K562 (cell line): Measurements from ENCODE around the gene EPHA10. TPM values are rescaled to one million over a fixed set of nuclear protein-coding genes. Genes with fewer than 3 reads are reported as not detected.
A peak's percentile ranks its signal among the peaks of the same experiment; 100 is the strongest.

ENCODE experiments used
- BMI1 ChIP-seq: fragments of 150-350 bp; IDR thresholded peaks from 2 replicates; pipeline ENCODE4 v1.6.1; 2014; ENCODE audit warnings: low read length
- CTCF ChIP-seq, 3 experiments: IDR thresholded peaks in 2 of 3; conservative IDR thresholded peaks in 1 of 3; 2 replicates each; pipeline ENCODE4 v1.5.1; 2011 to 2012; ENCODE audit warnings: low read length in 3 of 3, mild to moderate bottlenecking in 3 of 3, control low read depth in 2 of 3, improper control_type of control experiment in 1 of 3, inconsistent platforms in 1 of 3, low read depth in 1 of 3, mixed read lengths in 1 of 3, moderate library complexity in 1 of 3; ENCODE audit not compliant: insufficient read depth in 2 of 3
- CXXC5 ChIP-seq: fragments of 250-450 bp; sonication (Bioruptor Pico); IDR thresholded peaks from 2 replicates; pipeline ENCODE4 v1.8.0; 2022; ENCODE audit warnings: inconsistent platforms, mild to moderate bottlenecking, moderate library complexity
- IRF1 ChIP-seq: sonication (generic); formaldehyde crosslinking; IDR thresholded peaks from 2 replicates; pipeline ENCODE4 v1.8.0; 2022; ENCODE audit warnings: missing genetic modification reagents, mild to moderate bottlenecking, borderline replicate concordance
- JUN ChIP-seq, 2 experiments: sonication (generic) in 1 of 2; formaldehyde crosslinking in 1 of 2; IDR thresholded peaks; 2 replicates each; pipeline versions ENCODE4 v1.6.1 to v1.8.0; 2012 to 2022; ENCODE audit warnings: borderline replicate concordance in 2 of 2, mild to moderate bottlenecking in 2 of 2, improper control_type of control experiment in 1 of 2, low read depth in 1 of 2, low read length in 1 of 2, missing genetic modification reagents in 1 of 2
- LCOR ChIP-seq: sonication (generic); formaldehyde crosslinking; IDR thresholded peaks from 2 replicates; pipeline ENCODE4 v1.8.0; 2022; ENCODE audit warnings: mild to moderate bottlenecking, missing genetic modification reagents
- MAFG ChIP-seq: fragments of 450-650 bp; conservative IDR thresholded peaks from 2 replicates; pipeline ENCODE4 v1.6.1; 2016; ENCODE audit warnings: missing genetic modification characterization, missing compliant biosample characterization
- NR2F6 ChIP-seq: fragments of 450-650 bp; formaldehyde crosslinking; IDR thresholded peaks from 2 replicates; pipeline ENCODE4 v1.4.0; 2020; ENCODE audit warnings: mild to moderate bottlenecking
- POLR2A ChIP-seq: fragments of 450-650 bp; conservative IDR thresholded peaks from 2 replicates; pipeline ENCODE4 v1.6.1; 2016
- POU5F1 ChIP-seq: fragments of 150-350 bp; IDR thresholded peaks from 2 replicates; pipeline ENCODE4 v1.6.1; 2014; ENCODE audit warnings: borderline replicate concordance, low read length, low read depth, mild to moderate bottlenecking; ENCODE audit not compliant: partially characterized antibody
- SAFB ChIP-seq: fragments of 200-400 bp; formaldehyde crosslinking; IDR thresholded peaks from 2 replicates; pipeline ENCODE4 v1.6.1; 2017; ENCODE audit warnings: low read depth, low read length, borderline replicate concordance
- SNAPC5 ChIP-seq: fragments of 250-450 bp; sonication (Bioruptor Pico); IDR thresholded peaks from 2 replicates; pipeline ENCODE4 v1.8.0; 2021; ENCODE audit warnings: moderate library complexity, mild to moderate bottlenecking, inconsistent platforms
- SREBF1 ChIP-seq: fragments of 150-350 bp; IDR thresholded peaks from 2 replicates; pipeline ENCODE4 v1.6.1; 2014; ENCODE audit warnings: antibody characterized with exemption, low read depth, low read length, borderline replicate concordance
- SRSF1 ChIP-seq: fragments of 200-400 bp; formaldehyde crosslinking; IDR thresholded peaks from 2 replicates; pipeline ENCODE4 v1.6.1; 2017; ENCODE audit warnings: mild to moderate bottlenecking, low read depth, low read length, moderate library complexity
- TEAD1 ChIP-seq, 2 experiments: fragments of 450-650 bp in 1 of 2; sonication (generic) in 1 of 2; formaldehyde crosslinking; IDR thresholded peaks; 2 replicates each; pipeline versions ENCODE4 v1.4.0 to v1.8.0; 2020 to 2022; ENCODE audit warnings: mild to moderate bottlenecking in 2 of 2, missing genetic modification reagents in 1 of 2
- TEAD2 ChIP-seq: fragments of 450-650 bp; IDR thresholded peaks from 2 replicates; pipeline ENCODE4 v1.6.1; 2016; ENCODE audit warnings: missing genetic modification characterization, control low read depth, missing compliant biosample characterization
- TEAD4 ChIP-seq, 2 experiments: sonication (generic) in 1 of 2; formaldehyde crosslinking in 1 of 2; IDR thresholded peaks; 2 replicates each; pipeline versions ENCODE4 v1.6.1 to v1.8.0; 2012 to 2022; ENCODE audit warnings: borderline replicate concordance in 1 of 2, inconsistent platforms in 1 of 2, low read length in 1 of 2, mild to moderate bottlenecking in 1 of 2, missing genetic modification reagents in 1 of 2
- TGIF2 ChIP-seq: sonication (generic); formaldehyde crosslinking; IDR thresholded peaks from 2 replicates; pipeline ENCODE4 v1.8.1; 2022; ENCODE audit warnings: mild to moderate bottlenecking, missing genetic modification reagents, moderate library complexity
- TOE1 ChIP-seq, 2 experiments: fragments of 450-650 bp in 1 of 2; sonication (generic) in 1 of 2; formaldehyde crosslinking in 1 of 2; IDR thresholded peaks; 2 replicates each; pipeline versions ENCODE4 v1.7.1 to v1.8.0; 2016 to 2022; ENCODE audit warnings: borderline replicate concordance in 2 of 2, mild to moderate bottlenecking in 2 of 2, antibody characterized with exemption in 1 of 2, inconsistent platforms in 1 of 2, low read depth in 1 of 2, missing genetic modification reagents in 1 of 2, moderate library complexity in 1 of 2
- U2AF1 ChIP-seq: fragments of 200-400 bp; formaldehyde crosslinking; optimal IDR thresholded peaks from 2 replicates; pipeline ENCODE3; 2017; ENCODE audit warnings: mild to moderate bottlenecking, low read depth, low read length, moderate library complexity
- ZNF143 ChIP-seq: sonication (generic); formaldehyde crosslinking; IDR thresholded peaks from 2 replicates; pipeline ENCODE4 v1.9.0; 2022; ENCODE audit warnings: mild to moderate bottlenecking, missing genetic modification reagents
- ZNF431 ChIP-seq: sonication (generic); formaldehyde crosslinking; IDR thresholded peaks from 2 replicates; pipeline ENCODE4 v1.8.0; 2022; ENCODE audit warnings: mild to moderate bottlenecking, missing genetic modification reagents
- ZNF584 ChIP-seq: fragments of 200-800 bp; sonication (Bioruptor generic); IDR thresholded peaks from 2 replicates; pipeline ENCODE4 v1.6.1; 2016; ENCODE audit warnings: low read depth, mild to moderate bottlenecking, missing genetic modification characterization, missing compliant biosample characterization
- ZNF740 ChIP-seq, 3 experiments: fragments of 200-800 bp in 1 of 3; sonication (Bioruptor generic) in 1 of 3; sonication (generic) in 1 of 3; formaldehyde crosslinking in 1 of 3; IDR thresholded peaks; 2 replicates each; pipeline versions ENCODE4 v1.6.1 to v1.8.0; 2016 to 2022; ENCODE audit warnings: mild to moderate bottlenecking in 2 of 3, missing compliant biosample characterization in 2 of 3, missing genetic modification characterization in 2 of 3, missing genetic modification reagents in 1 of 3
- polyA plus RNA-seq, 8 experiments: library from polyadenylated mRNA; depleted of rRNA in 4 of 8; stranded (reverse) in 5 of 8; unstranded in 3 of 8; fragments of >200 nt; fragmentation: Nextera tagmentation in 2 of 8; fragmentation: Illumina TruSeq in 1 of 8; extraction: Ambion mirVana in 2 of 8; extraction: Trizol in 1 of 8; gene quantifications; 2 replicates each; pipeline versions ENCODE4 v1.2.1 to v1.2.3, GENCODE V29; 2011 to 2014; ENCODE audit warnings: inconsistent platforms in 1 of 8, missing spikeins in 1 of 8
- total RNA-seq, 7 experiments: library from RNA; depleted of rRNA in 6 of 7; stranded (reverse); fragments of >200 nt in 6 of 7; fragmentation: Illumina TruSeq in 2 of 7; extraction: Trizol in 2 of 7; gene quantifications; 2 replicates each; pipeline versions ENCODE4 v1.2.1 to v1.2.3, GENCODE V29; 2011 to 2021; ENCODE audit warnings: low replicate concordance in 1 of 7

Gene EPHA10
- total and polyA plus RNA-seq, 9 of the 15 experiments (the other 6 are each of a cell fraction or from before 2014, with no cell fraction given), result 0.03 TPM; not detected in 8

GRCh38 chr1:37764414-37764825, 500 bp downstream of the EPHA10 start (continued):
- TF ChIP-seq SRSF1, result no peak
- peak; percentile 91; the same call in 1 of the 2 replicates for TF ChIP-seq SREBF1
- peak; percentile 71 to 99; a peak in 3 of 4 replicates for TF ChIP-seq TEAD1 (CRISPR knock-in tag; IDR thresholded peaks at IDR 0.05)
- peak; percentile 99 for TF ChIP-seq IRF1
- no peak for TF ChIP-seq SNAPC5
- TF ChIP-seq ZNF431, result peak; percentile 92
- TF ChIP-seq TEAD2 (tag), result peak; percentile 55; the same call in 1 of the 2 replicates
- TF ChIP-seq TGIF2 (CRISPR knock-in tag), result peak; percentile 99
- peak; percentile 96 for TF ChIP-seq LCOR (CRISPR knock-in tag)
- TF ChIP-seq MAFG, result no peak
- no peak for TF ChIP-seq U2AF1
- TF ChIP-seq TEAD4 (IDR thresholded peaks at IDR 0.05; ENCODE audit: low read length), result peak; percentile 35; the same call in 1 of the 2 replicates
- peak; percentile 99 for TF ChIP-seq TEAD4 (CRISPR knock-in tag; IDR thresholded peaks at IDR 0.05; ENCODE audit: borderline replicate concordance)
- TF ChIP-seq CTCF (IDR thresholded peaks at IDR 0.05 in 2 of 3, conservative IDR thresholded peaks at IDR 0.05 in 1 of 3; ENCODE audit: insufficient read depth in 2 of 3, low read depth in 1 of 3, low read length in 3 of 3), result no peak
- TF ChIP-seq ZNF740 (CRISPR knock-in tag; IDR thresholded peaks at IDR 0.05), result peak; percentile 84
- no peak for TF ChIP-seq ZNF740 (tag; IDR thresholded peaks at IDR 0.05)
- TF ChIP-seq TOE1 (IDR thresholded peaks at IDR 0.05; ENCODE audit: borderline replicate concordance), result no peak
- peak; percentile 99 for TF ChIP-seq TOE1 (CRISPR knock-in tag; IDR thresholded peaks at IDR 0.05; ENCODE audit: borderline replicate concordance, low read depth)
- peak; percentile 65; the same call in 1 of the 2 replicates for TF ChIP-seq ZNF143 (CRISPR knock-in tag)
- no peak for TF ChIP-seq BMI1
- no peak for TF ChIP-seq JUN (IDR thresholded peaks at IDR 0.05; ENCODE audit: borderline replicate concordance, low read depth, low read length)
- TF ChIP-seq JUN (CRISPR knock-in tag; IDR thresholded peaks at IDR 0.05; ENCODE audit: borderline replicate concordance), result peak; percentile 99
- TF ChIP-seq POU5F1, result no peak
- peak; percentile 79 for TF ChIP-seq ZNF584 (CRISPR knock-in tag)
- no peak for TF ChIP-seq SAFB
- TF ChIP-seq CXXC5 (CRISPR knock-in tag), result peak; percentile 84
- TF ChIP-seq NR2F6, result no peak
- no peak for TF ChIP-seq POLR2A
